DOHH2 (cell line): ENCODE results near the gene MAFG.
"Not testable (repeated sequence)": the region's sequence is repeated elsewhere in the genome, so short reads cannot be mapped to it uniquely, and the experiment has no call there.

Source experiments
- H3F3A ChIP-seq: fragments of 200-600 bp; sonication (generic), shearing (Covaris generic); 2 replicates; pipeline ENCODE4 v1.6.0; 2016; ENCODE audit warnings: antibody characterized with exemption, mild to moderate bottlenecking; ENCODE audit not compliant: control insufficient read depth, insufficient read depth
- H3K27ac ChIP-seq: fragments of 200-600 bp; sonication (generic); 2 replicates; pipeline ENCODE4 v1.5.1; 2014; ENCODE audit warnings: low read depth, mild to moderate bottlenecking, low read length, moderate library complexity
- H3K27me3 ChIP-seq: fragments of 200-600 bp; sonication (generic); 2 replicates; pipeline ENCODE4 v1.6.1; 2014; ENCODE audit warnings: mild to moderate bottlenecking, low read length, mixed read lengths; ENCODE audit not compliant: control insufficient read depth
- H3K36me3 ChIP-seq: fragments of 200-600 bp; sonication (generic); 2 replicates; pipeline ENCODE4 v1.6.1; 2014; ENCODE audit warnings: mild to moderate bottlenecking, low read length, moderate library complexity, mixed read lengths; ENCODE audit not compliant: control insufficient read depth
- H3K4me1 ChIP-seq: fragments of 200-600 bp; sonication (generic); 2 replicates; pipeline ENCODE4 v1.6.1; 2014; ENCODE audit warnings: mild to moderate bottlenecking, low read length, mixed read lengths; ENCODE audit not compliant: control insufficient read depth
- H3K4me2 ChIP-seq: fragments of 200-600 bp; sonication (generic); 2 replicates; pipeline ENCODE4 v1.6.0; 2014; ENCODE audit warnings: mild to moderate bottlenecking, low read length, moderate library complexity
- H3K4me3 ChIP-seq: fragments of 200-600 bp; sonication (generic); 2 replicates; pipeline ENCODE4 v1.5.1; 2014; ENCODE audit warnings: mild to moderate bottlenecking, low read length, mixed read lengths
- H3K79me2 ChIP-seq: fragments of 200-600 bp; sonication (generic); 2 replicates; pipeline ENCODE4 v1.6.1; 2014; ENCODE audit warnings: mild to moderate bottlenecking, low read length, mixed read lengths; ENCODE audit not compliant: control insufficient read depth
- H3K9me2 ChIP-seq: fragments of 200-600 bp; sonication (generic); replicated peaks from 2 replicates; pipeline ENCODE4 v1.6.1; 2014; ENCODE audit warnings: mild to moderate bottlenecking, low read length, mixed read lengths; ENCODE audit not compliant: control insufficient read depth
- H3K9me3 ChIP-seq: fragments of 200-600 bp; sonication (generic); 2 replicates; pipeline ENCODE4 v1.6.1; 2014; ENCODE audit warnings: antibody characterized with exemption, low read length, mixed read lengths; ENCODE audit not compliant: control insufficient read depth, insufficient read depth
- H4K20me1 ChIP-seq: fragments of 200-600 bp; sonication (generic); 2 replicates; pipeline ENCODE4 v1.6.0; 2014; ENCODE audit warnings: low read depth, mild to moderate bottlenecking, antibody characterized with exemption, low read length, moderate library complexity; ENCODE audit not compliant: control insufficient read depth, insufficient read depth
- EZH2phosphoT487 ChIP-seq: fragments of 200-600 bp; sonication (generic); IDR thresholded peaks from 2 replicates; pipeline ENCODE4 v1.6.1; 2017; ENCODE audit warnings: borderline replicate concordance, mild to moderate bottlenecking, antibody characterized with exemption, low read length, moderate library complexity, mixed read lengths
- TF ChIP-seq, protein P1 (sequence below): fragments of 200-600 bp; sonication (generic); IDR thresholded peaks from one replicate; pipeline ENCODE4 v1.5.1; 2014; ENCODE audit warnings: antibody characterized with exemption, mild to moderate bottlenecking, low read depth, low read length; ENCODE audit not compliant: poor library complexity, severe bottlenecking

MAFG gene

DNA sequence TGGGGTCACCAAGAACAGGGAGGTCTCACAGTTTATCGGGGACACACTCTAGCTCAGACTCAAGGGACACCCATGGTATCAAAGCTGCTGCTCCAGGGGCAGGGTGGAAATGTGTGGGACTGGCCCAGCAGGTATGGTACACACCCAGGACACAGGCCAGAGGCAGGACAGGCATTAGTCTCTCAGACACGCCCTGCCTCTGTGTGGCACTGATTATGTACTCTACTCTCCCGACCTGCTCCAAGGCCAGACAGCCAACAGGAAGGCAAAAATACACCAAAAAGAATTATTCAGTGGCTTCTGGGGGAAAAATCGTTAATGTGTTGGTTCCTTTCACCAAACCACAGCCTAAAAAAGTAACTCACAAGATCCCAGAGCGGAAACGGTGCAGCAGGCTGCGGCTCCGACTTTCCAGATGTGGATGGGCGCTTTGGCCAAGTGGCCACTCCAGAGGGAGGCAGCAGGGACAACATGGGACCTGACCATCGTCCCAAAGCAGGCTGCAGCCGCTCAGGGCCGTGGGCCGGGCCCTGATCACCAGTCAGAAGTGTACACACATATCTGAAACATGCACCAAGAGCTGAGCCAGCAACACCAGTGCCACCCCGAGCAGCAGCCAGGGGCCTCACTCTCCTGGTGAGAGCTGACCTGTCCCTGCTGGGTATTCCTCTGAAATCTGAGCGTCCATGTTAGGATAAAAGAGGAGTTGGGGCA, 8.5 kb downstream of the MAFG start:
- TF ChIP-seq, protein P1, sequence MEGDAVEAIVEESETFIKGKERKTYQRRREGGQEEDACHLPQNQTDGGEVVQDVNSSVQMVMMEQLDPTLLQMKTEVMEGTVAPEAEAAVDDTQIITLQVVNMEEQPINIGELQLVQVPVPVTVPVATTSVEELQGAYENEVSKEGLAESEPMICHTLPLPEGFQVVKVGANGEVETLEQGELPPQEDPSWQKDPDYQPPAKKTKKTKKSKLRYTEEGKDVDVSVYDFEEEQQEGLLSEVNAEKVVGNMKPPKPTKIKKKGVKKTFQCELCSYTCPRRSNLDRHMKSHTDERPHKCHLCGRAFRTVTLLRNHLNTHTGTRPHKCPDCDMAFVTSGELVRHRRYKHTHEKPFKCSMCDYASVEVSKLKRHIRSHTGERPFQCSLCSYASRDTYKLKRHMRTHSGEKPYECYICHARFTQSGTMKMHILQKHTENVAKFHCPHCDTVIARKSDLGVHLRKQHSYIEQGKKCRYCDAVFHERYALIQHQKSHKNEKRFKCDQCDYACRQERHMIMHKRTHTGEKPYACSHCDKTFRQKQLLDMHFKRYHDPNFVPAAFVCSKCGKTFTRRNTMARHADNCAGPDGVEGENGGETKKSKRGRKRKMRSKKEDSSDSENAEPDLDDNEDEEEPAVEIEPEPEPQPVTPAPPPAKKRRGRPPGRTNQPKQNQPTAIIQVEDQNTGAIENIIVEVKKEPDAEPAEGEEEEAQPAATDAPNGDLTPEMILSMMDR, result no peak
- no peak for TF ChIP-seq EZH2phosphoT487
- Histone ChIP-seq H3K36me3 (peaks cover 46% of the 10 kb centered on the region), H3K27me3 (no peaks in the 10 kb centered on the region), H3K79me2 (peaks cover 67% of the 10 kb centered on the region), H3K4me3 (no peak overlapping the region), H3K4me2 (no peak overlapping the region), H3K4me1 (peaks cover 20% of the 10 kb centered on the region), H3K9me2 (no peaks in the 10 kb centered on the region), H3K9me3 (no peaks in the 10 kb centered on the region), H4K20me1 (peaks cover 23% of the 10 kb centered on the region; the same call in 1 of the 2 replicates), H3K27ac (no peak overlapping the region), H3F3A (peaks cover 4% of the 10 kb centered on the region; the same call in 1 of the 2 replicates)

DNA sequence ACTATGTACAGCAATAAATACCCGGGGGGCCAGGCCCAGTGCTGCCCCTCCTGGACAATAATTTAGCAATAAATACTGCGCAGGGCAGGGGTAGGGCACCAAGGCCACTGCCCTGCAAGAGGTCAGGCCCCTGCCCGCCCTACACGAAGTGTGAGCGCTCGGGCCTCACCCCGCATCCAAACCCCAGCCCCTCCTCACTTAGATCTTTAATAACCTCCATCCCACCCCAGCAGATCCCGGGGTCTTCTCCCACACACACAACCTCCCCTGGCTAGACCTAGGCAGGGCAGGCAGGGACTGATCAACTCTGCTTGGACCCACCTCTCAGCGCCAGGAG, 9.2 kb downstream of the MAFG start:
- peak overlapping the region; percentile 84; the same call in 1 of the 2 replicates for H3K4me3 ChIP-seq
- H4K20me1 ChIP-seq, result peaks cover 23% of the 10 kb centered on the region; the same call in 1 of the 2 replicates
- H3K9me3 ChIP-seq, H3K27ac ChIP-seq, H3F3A ChIP-seq, H3K27me3 ChIP-seq, H3K9me2 ChIP-seq: not testable (repeated sequence)
- H3K4me1 ChIP-seq, result peaks cover 14% of the 10 kb centered on the region
- peaks cover 60% of the 10 kb centered on the region for H3K79me2 ChIP-seq
- peak overlapping the region; percentile 36 for H3K4me2 ChIP-seq
- peaks cover 53% of the 10 kb centered on the region for H3K36me3 ChIP-seq

DNA sequence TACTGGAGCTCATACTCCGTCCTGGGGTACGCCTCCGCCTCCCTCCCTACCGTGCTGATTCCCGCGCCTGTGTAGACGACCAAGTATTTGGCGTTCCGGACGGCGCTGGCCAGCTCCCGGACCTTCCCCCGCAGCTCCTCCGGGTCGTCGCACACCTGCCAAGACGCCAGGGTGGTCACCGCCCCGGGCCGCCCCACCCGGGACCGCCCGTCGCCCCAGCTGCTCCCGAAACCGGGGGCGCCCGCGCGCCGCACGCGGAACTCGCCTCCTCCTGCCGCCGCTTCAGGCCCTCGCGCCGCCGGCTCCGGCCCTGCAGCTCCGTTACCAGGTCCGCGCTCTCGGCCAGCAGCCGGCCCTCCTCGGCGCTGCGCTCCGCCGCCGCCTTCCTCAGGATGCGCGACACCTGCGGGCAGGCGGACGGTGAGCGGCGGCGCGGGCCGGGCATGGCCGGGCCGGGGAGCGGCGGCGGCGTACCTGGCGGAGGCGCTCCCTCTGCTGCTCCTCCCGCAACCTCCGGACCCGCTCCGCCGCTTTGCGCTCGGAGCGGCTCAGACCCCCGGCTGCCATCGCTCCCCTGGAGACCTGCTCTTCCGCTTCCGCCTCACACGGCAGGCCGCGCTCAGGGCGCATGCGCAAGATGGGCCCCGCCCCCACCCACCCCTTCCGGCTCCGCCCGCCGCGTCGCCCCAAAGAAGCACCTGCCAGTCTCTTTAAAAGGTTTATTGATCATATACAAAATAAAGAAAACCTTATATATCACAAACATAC, 9.8 kb downstream of the MAFG start, which contains the start of gene SIRT7:
Gene SIRT7, minus strand, starts transcription at position 612 of the 768 bp plus-strand sequence. Its CDS starts 45 bp downstream, at position 567.
- no peaks in the 10 kb centered on the region for H3K9me3 ChIP-seq
- no peaks in the 10 kb centered on the region for H3K9me2 ChIP-seq
- H3K36me3 ChIP-seq, result peaks cover 58% of the 10 kb centered on the region
- H3K79me2 ChIP-seq, result peaks cover 56% of the 10 kb centered on the region
- 0 out of 2 replicates have a peak within 1 kb of the TSS, but pooled peaks have one; percentile 11 for H3K27ac ChIP-seq
- TF ChIP-seq, protein P1, result no peak
- no peak for TF ChIP-seq EZH2phosphoT487
- peaks cover 23% of the 10 kb centered on the region; the same call in 1 of the 2 replicates for H4K20me1 ChIP-seq
- peak within 1 kb of the TSS; percentile 96 for H3K4me2 ChIP-seq
- H3K27me3 ChIP-seq, result no peaks in the 10 kb centered on the region
- peaks cover 14% of the 10 kb centered on the region for H3K4me1 ChIP-seq
- H3F3A ChIP-seq, result peaks cover 8% of the 10 kb centered on the region
- H3K4me3 ChIP-seq, result peak within 1 kb of the TSS; percentile 84
